ENCODE results near the gene UGT1A1.

Gene UGT1A1

DNA sequence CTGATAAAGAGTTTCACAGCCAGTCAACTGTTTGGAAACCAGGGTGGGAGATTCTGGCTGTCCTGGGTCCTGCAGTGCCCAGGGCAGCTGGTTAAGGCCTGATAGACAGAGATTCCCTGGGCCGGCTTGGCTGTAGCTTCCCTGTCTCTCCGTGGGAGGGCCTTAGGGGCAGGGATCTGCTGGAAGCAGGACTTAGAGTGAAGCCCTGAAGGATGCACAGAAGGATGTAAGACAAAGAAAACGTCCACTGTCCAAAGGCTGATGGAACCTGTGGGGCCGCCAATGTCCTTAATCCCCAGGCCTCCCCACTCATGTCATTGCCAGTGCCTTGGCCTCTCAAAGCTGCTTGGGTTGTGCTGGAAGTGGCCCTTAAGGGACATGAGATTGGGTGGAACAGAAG is 51.0 kb downstream of the UGT1A1 start:
- Histone ChIP-seq H4K8ac (ENCODE audit: low read length) (no peak overlapping the region), H3K36me3 (ENCODE audit: control insufficient read depth in 1 of 2, insufficient read depth in 2 of 2, low read depth in 1 of 2, low read length in 2 of 2) (peaks cover 0 to 3% of the 10 kb centered on the region in 2 experiments), H2AFZ (ENCODE audit: low read depth, low read length) (no peak overlapping the region), H3K14ac (ENCODE audit: low read length in 2 of 2) (no peak overlapping the region), H2BK15ac (ENCODE audit: low read depth, poor library complexity, severe bottlenecking) (no peak overlapping the region), H2BK5ac (ENCODE audit: low read depth, low read length, poor library complexity, severe bottlenecking) (no peak overlapping the region), H3K4me2 (ENCODE audit: low read length, poor library complexity, severe bottlenecking) (no peak overlapping the region), H3K27me3 (ENCODE audit: control insufficient read depth in 1 of 2, insufficient read depth in 1 of 2, low read length in 2 of 2) (peaks cover 31 to 63% of the 10 kb centered on the region in 2 experiments), H3K4me1 (ENCODE audit: control insufficient read depth, insufficient read depth, low read depth, low read length) (no peaks in the 10 kb centered on the region), H3K9ac (ENCODE audit: low read length) (no peak overlapping the region), H3K79me1 (replicated peaks; ENCODE audit: low read length, poor library complexity, severe bottlenecking) (no peaks in the 10 kb centered on the region), H2BK120ac (ENCODE audit: low read depth, low read length) (no peak overlapping the region), H3K23ac (ENCODE audit: low read length in 2 of 2) (no peak overlapping the region), H3K27ac (ENCODE audit: low read length, poor library complexity, severe bottlenecking) (no peak overlapping the region), H3K9me3 (ENCODE audit: control insufficient read depth, low read length) (no peaks in the 10 kb centered on the region), H2BK12ac (ENCODE audit: low read length in 2 of 2) (no peak overlapping the region), H3K4ac (ENCODE audit: low read depth in 1 of 2, low read length in 2 of 2) (no peak overlapping the region), H3K4me3 (ENCODE audit: insufficient read depth in 1 of 2, low read depth in 1 of 2, low read length in 2 of 2) (no peak overlapping the region), H3K18ac (ENCODE audit: low read depth in 1 of 2, low read length in 2 of 2) (no peak overlapping the region), H4K91ac (ENCODE audit: low read length) (no peak overlapping the region), H2AK5ac (ENCODE audit: low read length, severe bottlenecking) (no peak overlapping the region)
- 57% methylated on average over 4 of the region's 4 CpGs for WGBS
- DNase-seq = no peak

DNA sequence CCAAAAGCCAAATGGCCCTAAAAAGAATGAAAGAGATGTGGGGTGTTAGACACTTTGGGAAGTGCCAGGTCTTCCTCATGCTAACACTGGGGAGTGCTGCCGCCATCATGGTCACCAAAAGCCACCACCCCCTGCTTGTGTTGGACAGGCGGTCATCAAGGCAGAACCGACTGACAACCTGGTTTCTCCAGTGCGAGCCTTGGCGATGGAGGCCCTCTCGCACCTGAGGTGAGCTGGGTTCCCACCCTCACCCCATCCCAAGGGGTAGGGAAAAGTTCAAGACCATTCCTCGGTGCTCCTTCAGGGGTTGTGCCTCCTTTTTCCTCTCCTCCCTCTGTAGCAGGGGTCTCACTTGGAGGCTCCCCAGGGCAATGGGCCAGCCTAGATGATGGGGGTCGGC is 51.7 kb downstream of the UGT1A1 start:
- H3K4me1 ChIP-seq (ENCODE audit: control insufficient read depth, insufficient read depth, low read depth, low read length) = peaks cover 2% of the 10 kb centered on the region
- no peak overlapping the region for H3K23ac ChIP-seq (ENCODE audit: low read length in 2 of 2)
- no peak overlapping the region for H3K27ac ChIP-seq (ENCODE audit: low read length, poor library complexity, severe bottlenecking)
- H3K14ac ChIP-seq (ENCODE audit: low read length in 2 of 2) = no peak overlapping the region
- H3K9me3 ChIP-seq (ENCODE audit: control insufficient read depth, low read length) = no peaks in the 10 kb centered on the region
- H2AK5ac ChIP-seq (ENCODE audit: low read length, severe bottlenecking) = no peak overlapping the region
- DNase-seq = no peak
- H3K27me3 ChIP-seq (ENCODE audit: control insufficient read depth in 1 of 2, insufficient read depth in 1 of 2, low read length in 2 of 2) = peaks cover 31 to 63% of the 10 kb centered on the region in 2 experiments
- H4K8ac ChIP-seq (ENCODE audit: low read length) = no peak overlapping the region
- H3K4ac ChIP-seq (ENCODE audit: low read depth in 1 of 2, low read length in 2 of 2) = no peak overlapping the region
- no peak overlapping the region for H2BK15ac ChIP-seq (ENCODE audit: low read depth, poor library complexity, severe bottlenecking)
- H3K79me1 ChIP-seq (replicated peaks; ENCODE audit: low read length, poor library complexity, severe bottlenecking) = no peaks in the 10 kb centered on the region
- no peak overlapping the region for H3K4me3 ChIP-seq (ENCODE audit: insufficient read depth in 1 of 2, low read depth in 1 of 2, low read length in 2 of 2)
- H2AFZ ChIP-seq (ENCODE audit: low read depth, low read length) = no peak overlapping the region
- H2BK120ac ChIP-seq (ENCODE audit: low read depth, low read length) = no peak overlapping the region
- H3K18ac ChIP-seq (ENCODE audit: low read depth in 1 of 2, low read length in 2 of 2) = no peak overlapping the region
- H4K91ac ChIP-seq (ENCODE audit: low read length) = no peak overlapping the region
- H3K4me2 ChIP-seq (ENCODE audit: low read length, poor library complexity, severe bottlenecking) = no peak overlapping the region
- 71% methylated on average over 8 of the region's 8 CpGs for WGBS
- H2BK5ac ChIP-seq (ENCODE audit: low read depth, low read length, poor library complexity, severe bottlenecking) = no peak overlapping the region
- no peak overlapping the region for H2BK12ac ChIP-seq (ENCODE audit: low read length in 2 of 2)
- no peak overlapping the region for H3K9ac ChIP-seq (ENCODE audit: low read length)
- peaks cover 0 to 3% of the 10 kb centered on the region in 2 experiments for H3K36me3 ChIP-seq (ENCODE audit: control insufficient read depth in 1 of 2, insufficient read depth in 2 of 2, low read depth in 1 of 2, low read length in 2 of 2)

DNA sequence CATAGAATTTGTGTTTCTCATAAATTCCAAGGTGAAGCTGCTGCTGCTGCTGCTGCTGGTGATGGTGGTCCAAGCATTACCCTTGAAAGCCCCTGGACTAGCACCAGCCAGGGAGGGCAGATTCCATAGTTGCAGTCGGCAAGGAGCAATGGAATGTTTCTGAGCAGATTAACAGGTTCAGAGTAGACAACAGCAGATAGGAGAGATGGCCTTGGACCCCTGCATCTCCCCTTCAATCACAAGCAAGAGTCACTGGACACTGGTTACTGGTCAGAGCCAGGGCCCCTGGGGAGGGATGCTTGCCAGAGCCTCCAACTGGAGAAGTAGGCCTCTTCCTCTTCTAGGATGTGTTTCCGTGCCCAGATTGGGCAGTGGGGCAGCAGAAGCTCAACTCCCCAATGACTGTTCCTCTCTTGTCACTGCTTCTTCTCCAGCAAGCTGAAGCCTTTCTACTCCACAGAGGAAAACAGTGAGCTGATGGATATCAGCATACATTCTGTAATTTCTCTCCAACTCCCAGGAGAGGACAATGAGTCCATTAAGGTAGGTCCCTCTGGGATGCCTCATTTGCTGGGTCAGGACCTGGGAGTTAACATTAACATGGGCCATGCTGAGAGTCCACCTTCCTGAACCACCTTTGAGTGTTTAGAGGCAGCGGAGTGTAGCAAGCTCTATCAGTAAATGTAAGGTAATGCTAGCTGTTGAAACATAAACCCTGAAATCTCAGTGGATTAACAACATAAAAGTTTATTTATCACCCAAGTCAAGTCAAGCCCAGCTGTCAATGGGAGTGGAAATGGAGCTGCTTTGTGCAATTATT is 53.4 kb downstream of the UGT1A1 start:
- no peak overlapping the region for H2AK5ac ChIP-seq (ENCODE audit: low read length, severe bottlenecking)
- H2AFZ ChIP-seq (ENCODE audit: low read depth, low read length) = no peak overlapping the region
- no peak overlapping the region for H3K18ac ChIP-seq (ENCODE audit: low read depth in 1 of 2, low read length in 2 of 2)
- no peak overlapping the region for H3K4me2 ChIP-seq (ENCODE audit: low read length, poor library complexity, severe bottlenecking)
- no peak overlapping the region for H2BK15ac ChIP-seq (ENCODE audit: low read depth, poor library complexity, severe bottlenecking)
- no peak overlapping the region for H3K23ac ChIP-seq (ENCODE audit: low read length in 2 of 2)
- no peak overlapping the region for H2BK5ac ChIP-seq (ENCODE audit: low read depth, low read length, poor library complexity, severe bottlenecking)
- no peak overlapping the region for H2BK120ac ChIP-seq (ENCODE audit: low read depth, low read length)
- no peak overlapping the region for H2BK12ac ChIP-seq (ENCODE audit: low read length in 2 of 2)
- H4K91ac ChIP-seq (ENCODE audit: low read length) = no peak overlapping the region
- no peak overlapping the region for H4K8ac ChIP-seq (ENCODE audit: low read length)
- no peak overlapping the region for H3K14ac ChIP-seq (ENCODE audit: low read length in 2 of 2)
- DNase-seq = no peak
- no peak overlapping the region for H3K9ac ChIP-seq (ENCODE audit: low read length)
- H3K9me3 ChIP-seq (ENCODE audit: control insufficient read depth, low read length) = no peaks in the 10 kb centered on the region
- H3K4ac ChIP-seq (ENCODE audit: low read depth in 1 of 2, low read length in 2 of 2) = no peak overlapping the region
- H3K36me3 ChIP-seq (ENCODE audit: control insufficient read depth in 1 of 2, insufficient read depth in 2 of 2, low read depth in 1 of 2, low read length in 2 of 2) = peaks cover 0 to 3% of the 10 kb centered on the region in 2 experiments
- no peak overlapping the region for H3K27ac ChIP-seq (ENCODE audit: low read length, poor library complexity, severe bottlenecking)
- H3K79me1 ChIP-seq (replicated peaks; ENCODE audit: low read length, poor library complexity, severe bottlenecking) = no peaks in the 10 kb centered on the region
- WGBS = 72% methylated on average over 3 of the region's 3 CpGs
- H3K4me3 ChIP-seq (ENCODE audit: insufficient read depth in 1 of 2, low read depth in 1 of 2, low read length in 2 of 2) = no peak overlapping the region
- H3K27me3 ChIP-seq (ENCODE audit: control insufficient read depth in 1 of 2, insufficient read depth in 1 of 2, low read length in 2 of 2) = peaks cover 20 to 50% of the 10 kb centered on the region in 2 experiments
- peaks cover 4% of the 10 kb centered on the region for H3K4me1 ChIP-seq (ENCODE audit: control insufficient read depth, insufficient read depth, low read depth, low read length)

DNA sequence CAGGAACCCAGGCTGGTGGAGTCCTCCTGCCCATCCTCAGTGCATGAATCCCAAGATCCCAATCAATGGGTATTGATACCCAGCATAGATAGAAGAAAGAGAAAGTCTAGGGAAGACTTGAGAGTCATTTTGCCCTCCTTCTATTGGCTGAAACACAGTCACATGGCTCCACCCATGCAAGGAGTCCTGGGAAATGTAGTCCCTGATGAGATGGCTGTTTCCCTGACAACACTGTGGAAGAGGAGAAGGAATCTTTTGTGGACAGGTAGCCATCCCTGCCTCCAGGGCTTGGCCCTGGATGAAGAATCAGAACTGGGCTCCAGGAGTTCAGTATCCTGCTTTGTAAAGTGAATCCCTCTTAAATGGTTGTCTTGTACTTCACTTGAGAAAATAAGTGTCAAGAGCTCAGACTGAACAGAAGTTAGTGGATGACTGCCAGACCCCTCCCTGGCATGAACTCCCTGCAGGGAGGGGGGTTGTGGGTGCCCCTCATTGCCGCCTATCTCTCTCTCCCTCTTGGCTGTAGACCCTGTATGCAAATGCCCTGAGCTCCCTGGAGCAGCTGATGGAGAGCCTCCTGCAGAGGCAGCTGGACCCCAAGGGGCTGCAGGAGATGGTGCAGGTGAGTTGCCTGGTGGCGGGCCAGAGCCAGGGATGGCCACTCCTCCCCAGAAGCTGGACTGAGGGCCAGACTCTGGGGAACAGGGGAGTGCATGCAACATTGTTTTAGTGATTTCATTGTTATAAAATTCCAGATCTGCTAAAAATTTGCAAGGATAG is 54.2 kb downstream of the UGT1A1 start:
- Histone ChIP-seq H3K27me3 (ENCODE audit: control insufficient read depth in 1 of 2, insufficient read depth in 1 of 2, low read length in 2 of 2) (peaks cover 12 to 42% of the 10 kb centered on the region in 2 experiments), H2BK5ac (ENCODE audit: low read depth, low read length, poor library complexity, severe bottlenecking) (no peak overlapping the region), H4K91ac (ENCODE audit: low read length) (no peak overlapping the region), H3K9ac (ENCODE audit: low read length) (no peak overlapping the region), H3K18ac (ENCODE audit: low read depth in 1 of 2, low read length in 2 of 2) (no peak overlapping the region), H3K4ac (ENCODE audit: low read depth in 1 of 2, low read length in 2 of 2) (no peak overlapping the region), H3K23ac (ENCODE audit: low read length in 2 of 2) (no peak overlapping the region), H3K9me3 (ENCODE audit: control insufficient read depth, low read length) (no peaks in the 10 kb centered on the region), H3K4me3 (ENCODE audit: insufficient read depth in 1 of 2, low read depth in 1 of 2, low read length in 2 of 2) (no peak overlapping the region), H3K27ac (ENCODE audit: low read length, poor library complexity, severe bottlenecking) (no peak overlapping the region), H2BK120ac (ENCODE audit: low read depth, low read length) (no peak overlapping the region), H3K4me2 (ENCODE audit: low read length, poor library complexity, severe bottlenecking) (no peak overlapping the region), H3K79me1 (replicated peaks; ENCODE audit: low read length, poor library complexity, severe bottlenecking) (no peaks in the 10 kb centered on the region), H4K8ac (ENCODE audit: low read length) (no peak overlapping the region), H2AK5ac (ENCODE audit: low read length, severe bottlenecking) (no peak overlapping the region), H3K14ac (ENCODE audit: low read length in 2 of 2) (no peak overlapping the region), H3K36me3 (ENCODE audit: control insufficient read depth in 1 of 2, insufficient read depth in 2 of 2, low read depth in 1 of 2, low read length in 2 of 2) (peaks cover 0 to 3% of the 10 kb centered on the region in 2 experiments), H2BK15ac (ENCODE audit: low read depth, poor library complexity, severe bottlenecking) (no peak overlapping the region), H2BK12ac (ENCODE audit: low read length in 2 of 2) (no peak overlapping the region), H2AFZ (ENCODE audit: low read depth, low read length) (no peak overlapping the region), H3K4me1 (ENCODE audit: control insufficient read depth, insufficient read depth, low read depth, low read length) (peaks cover 4% of the 10 kb centered on the region)
- DNase-seq = no peak
- WGBS = 100% methylated on average over 2 of the region's 2 CpGs
